Activated T-cell treated with anti-CD3 and anti-CD28 coated beads, Interleukin-2, amount 50 U/mL, for 48 hours (primary cell): Measurements from ENCODE around the gene MRPL41.
A peak's percentile ranks its signal among the peaks of the same experiment; 100 is the strongest.
"Not testable (repeated sequence)": the region's sequence is repeated elsewhere in the genome, so short reads cannot be mapped to it uniquely, and the experiment has no call there.

Experiments used
- DNase-seq, 2 experiments: peaks; one replicate each; pipeline ENCODE4 v3.0.0-alpha.2; 2020

Gene MRPL41

GRCh38 chr9:137554349-137554748 is 2.7 kb downstream of the MRPL41 start:
- DNase-seq = no peak

GRCh38 chr9:137555179-137555578 is 3.5 kb downstream of the MRPL41 start:
- no peak for DNase-seq

- DNase-seq = no peak
Observed at GRCh38 chr9:137556069-137556838, 4.6 kb downstream of the MRPL41 start.

- DNase-seq = no peak
Observed at GRCh38 chr9:137558127-137558526, 6.4 kb downstream of the MRPL41 start.

- DNase-seq = no peak
Observed at GRCh38 chr9:137564134-137564533, 12.5 kb downstream of the MRPL41 start.

GRCh38 chr9:137564817-137565411 is 13.2 kb downstream of the MRPL41 start:
- DNase-seq = no peak

- not testable (repeated sequence) for DNase-seq
Observed at GRCh38 chr9:137568445-137568844, 16.8 kb downstream of the MRPL41 start.

- DNase-seq = no peak
Observed at GRCh38 chr9:137569609-137570203, 18.0 kb downstream of the MRPL41 start.

- DNase-seq = no peak
Observed at GRCh38 chr9:137570566-137570965, 18.9 kb downstream of the MRPL41 start.

GRCh38 chr9:137574192-137574591 is 22.5 kb downstream of the MRPL41 start:
- no peak for DNase-seq

- DNase-seq = no peak
Observed at GRCh38 chr9:137575364-137575715, 23.7 kb downstream of the MRPL41 start.

GRCh38 chr9:137575716-137576411 is 24.2 kb downstream of the MRPL41 start:
- DNase-seq = no peak

- DNase-seq = peak; percentile 97 to 98
Observed at GRCh38 chr9:137578518-137579258, 27.0 kb downstream of the MRPL41 start, which contains the start of gene DPH7. Gene DPH7 (minus strand): TSS chr9:137578925. CDS start chr9:137578777, 148 bp downstream.

- no peak for DNase-seq
Observed at GRCh38 chr9:137579259-137579604, 27.6 kb downstream of the MRPL41 start.

- peak in 1 of 2 experiments; percentile 29 for DNase-seq
Observed at GRCh38 chr9:137580209-137580953, 28.7 kb downstream of the MRPL41 start.

- DNase-seq = no peak
Observed at GRCh38 chr9:137580954-137581322, 29.3 kb downstream of the MRPL41 start.

GRCh38 chr9:137581361-137582285 is 29.9 kb downstream of the MRPL41 start:
- DNase-seq = no peak

- DNase-seq = peak in 1 of 2 experiments; percentile 35
Observed at GRCh38 chr9:137582286-137582860, 30.7 kb downstream of the MRPL41 start.

GRCh38 chr9:137583347-137583746 is 31.7 kb downstream of the MRPL41 start:
- DNase-seq = no peak

GRCh38 chr9:137583957-137584356 is 32.3 kb downstream of the MRPL41 start:
- DNase-seq = no peak

GRCh38 chr9:137586854-137587253 is 35.2 kb downstream of the MRPL41 start:
- DNase-seq = no peak
